Measurements from ENCODE around the gene IGSF21.

The IGSF21 gene

GRCh38 chr1:18119771-18120377 lies 12.3 kb downstream of the IGSF21 start:
- Histone ChIP-seq H3K4me3 (ENCODE audit: low read depth, low read length) (no peak overlapping the region), H3K4me1 (ENCODE audit: control insufficient read depth, insufficient read depth, low read length) (peaks cover 5% of the 10 kb centered on the region), H3K9me3 (ENCODE audit: control insufficient read depth, insufficient read depth, low read depth, low read length) (no peaks in the 10 kb centered on the region), H3K9ac (ENCODE audit: low read length) (no peak overlapping the region), H3K27ac (ENCODE audit: low read depth, low read length) (no peak overlapping the region), H3K36me3 (ENCODE audit: control insufficient read depth, insufficient read depth, low read length) (no peaks in the 10 kb centered on the region), H3K27me3 (ENCODE audit: control insufficient read depth, insufficient read depth, low read length) (peaks cover 56% of the 10 kb centered on the region)

GRCh38 chr1:18120638-18121037 lies 13.0 kb downstream of the IGSF21 start:
- H3K9ac ChIP-seq (ENCODE audit: low read length) = no peak overlapping the region
- no peaks in the 10 kb centered on the region for H3K9me3 ChIP-seq (ENCODE audit: control insufficient read depth, insufficient read depth, low read depth, low read length)
- H3K27me3 ChIP-seq (ENCODE audit: control insufficient read depth, insufficient read depth, low read length) = peaks cover 49% of the 10 kb centered on the region
- peaks cover 5% of the 10 kb centered on the region for H3K4me1 ChIP-seq (ENCODE audit: control insufficient read depth, insufficient read depth, low read length)
- no peak overlapping the region for H3K4me3 ChIP-seq (ENCODE audit: low read depth, low read length)
- H3K27ac ChIP-seq (ENCODE audit: low read depth, low read length) = no peak overlapping the region
- no peaks in the 10 kb centered on the region for H3K36me3 ChIP-seq (ENCODE audit: control insufficient read depth, insufficient read depth, low read length)

DNA sequence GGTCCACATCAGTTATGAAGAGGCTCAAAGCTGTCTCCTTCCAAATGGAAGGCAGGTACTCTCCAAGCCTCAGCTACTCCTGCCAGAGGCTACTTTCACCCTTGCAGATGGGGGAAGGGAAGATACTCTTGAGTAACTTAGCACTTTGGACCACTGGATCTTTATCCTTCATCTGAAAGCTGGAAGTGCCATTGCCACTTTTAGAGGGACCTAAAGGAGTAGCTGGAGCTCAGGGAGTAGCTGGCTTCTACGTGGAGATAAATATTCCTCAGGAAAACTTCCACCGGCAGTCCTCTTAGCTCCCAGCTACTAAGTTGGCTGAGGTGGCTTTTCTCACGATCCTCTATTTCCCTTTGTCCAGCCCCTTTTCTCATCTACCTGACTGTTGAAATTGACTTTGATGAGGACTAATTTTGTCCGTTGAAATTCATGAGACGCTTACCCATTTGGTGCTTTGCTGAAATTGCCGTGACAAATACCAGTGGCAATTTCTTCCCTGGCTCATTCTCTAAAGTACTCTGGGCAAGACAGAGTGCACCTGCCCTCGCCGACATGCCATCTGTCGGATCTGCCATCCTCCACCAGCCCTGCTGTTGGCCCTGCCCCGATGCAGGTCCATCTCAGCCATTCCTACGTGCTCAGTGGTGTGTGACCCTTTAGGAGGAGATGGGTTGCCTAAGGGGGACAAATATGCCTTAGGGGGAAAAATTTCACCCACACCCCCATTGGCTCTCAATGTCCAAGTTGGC lies 13.6 kb downstream of the IGSF21 start:
- Histone ChIP-seq H3K4me3 (ENCODE audit: low read depth, low read length) (no peak overlapping the region), H3K27ac (ENCODE audit: low read depth, low read length) (no peak overlapping the region), H3K9ac (ENCODE audit: low read length) (no peak overlapping the region), H3K4me1 (ENCODE audit: control insufficient read depth, insufficient read depth, low read length) (peaks cover 5% of the 10 kb centered on the region), H3K27me3 (ENCODE audit: control insufficient read depth, insufficient read depth, low read length) (peaks cover 45% of the 10 kb centered on the region), H3K9me3 (ENCODE audit: control insufficient read depth, insufficient read depth, low read depth, low read length) (no peaks in the 10 kb centered on the region), H3K36me3 (ENCODE audit: control insufficient read depth, insufficient read depth, low read length) (no peaks in the 10 kb centered on the region)

DNA sequence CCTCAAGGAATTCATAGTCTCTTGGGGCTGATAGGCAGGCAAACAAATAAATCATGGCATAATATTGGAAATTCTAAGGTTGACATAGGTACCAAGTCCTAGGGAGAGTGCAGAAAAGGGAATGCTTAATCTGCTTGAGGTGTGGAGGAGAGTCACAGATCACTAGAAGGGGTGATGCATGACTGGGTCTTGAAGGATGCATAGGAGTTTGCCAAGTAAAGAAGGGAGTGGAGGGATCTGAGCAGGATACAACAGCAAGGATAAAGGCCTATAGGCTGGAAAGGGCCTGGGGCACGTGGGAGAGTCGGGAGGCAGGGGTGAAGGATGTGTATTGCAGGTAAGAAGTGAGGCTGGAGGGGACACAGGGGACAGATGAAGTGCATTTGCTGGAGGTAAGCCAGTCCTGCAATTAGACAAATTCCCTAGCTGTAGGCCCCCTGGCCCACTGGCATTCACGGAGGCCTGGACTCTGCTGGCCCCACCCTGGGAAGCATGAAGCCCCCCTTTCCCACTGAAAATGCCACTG lies 15.9 kb downstream of the IGSF21 start:
- Histone ChIP-seq H3K36me3 (ENCODE audit: control insufficient read depth, insufficient read depth, low read length) (no peaks in the 10 kb centered on the region), H3K4me3 (ENCODE audit: low read depth, low read length) (no peak overlapping the region), H3K27ac (ENCODE audit: low read depth, low read length) (no peak overlapping the region), H3K4me1 (ENCODE audit: control insufficient read depth, insufficient read depth, low read length) (peaks cover under 1% of the 10 kb centered on the region), H3K27me3 (ENCODE audit: control insufficient read depth, insufficient read depth, low read length) (peaks cover 25% of the 10 kb centered on the region), H3K9me3 (ENCODE audit: control insufficient read depth, insufficient read depth, low read depth, low read length) (no peaks in the 10 kb centered on the region), H3K9ac (ENCODE audit: low read length) (no peak overlapping the region)

- H3K36me3 ChIP-seq (ENCODE audit: control insufficient read depth, insufficient read depth, low read length) = no peaks in the 10 kb centered on the region
- no peaks in the 10 kb centered on the region for H3K9me3 ChIP-seq (ENCODE audit: control insufficient read depth, insufficient read depth, low read depth, low read length)
- no peak overlapping the region for H3K9ac ChIP-seq (ENCODE audit: low read length)
- no peaks in the 10 kb centered on the region; the same call in 1 of the 2 replicates for H3K4me1 ChIP-seq (ENCODE audit: control insufficient read depth, insufficient read depth, low read length)
- H3K27me3 ChIP-seq (ENCODE audit: control insufficient read depth, insufficient read depth, low read length) = peaks cover 13% of the 10 kb centered on the region
- no peak overlapping the region for H3K27ac ChIP-seq (ENCODE audit: low read depth, low read length)
- H3K4me3 ChIP-seq (ENCODE audit: low read depth, low read length) = no peak overlapping the region
Observed at GRCh38 chr1:18124977-18125376, 17.4 kb downstream of the IGSF21 start.

DNA sequence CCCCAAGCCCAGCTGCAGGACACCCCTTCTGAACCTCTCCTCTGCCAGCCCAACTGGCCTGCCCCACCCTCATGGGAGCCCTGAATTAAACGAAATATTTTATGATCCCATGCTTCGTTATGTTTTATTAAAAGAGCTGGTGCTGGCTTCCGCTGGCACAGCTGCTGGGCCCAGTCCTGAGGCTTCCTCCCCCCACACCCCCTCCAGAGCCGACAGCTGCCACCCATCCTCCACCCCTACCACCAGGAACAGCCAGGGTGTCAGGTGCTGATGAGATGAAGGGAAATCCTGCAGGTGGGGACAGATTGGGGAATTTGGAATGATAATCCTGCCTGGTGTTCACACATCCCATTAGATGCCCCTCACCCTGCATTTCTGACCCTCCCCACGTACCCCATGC lies 19.0 kb downstream of the IGSF21 start:
- Histone ChIP-seq H3K4me3 (ENCODE audit: low read depth, low read length) (no peak overlapping the region), H3K36me3 (ENCODE audit: control insufficient read depth, insufficient read depth, low read length) (no peaks in the 10 kb centered on the region), H3K9ac (ENCODE audit: low read length) (no peak overlapping the region), H3K4me1 (ENCODE audit: control insufficient read depth, insufficient read depth, low read length) (no peaks in the 10 kb centered on the region; the same call in 1 of the 2 replicates), H3K27me3 (ENCODE audit: control insufficient read depth, insufficient read depth, low read length) (0 out of 2 replicates have a peak, but pooled peaks cover under 1% of the 10 kb centered on the region), H3K9me3 (ENCODE audit: control insufficient read depth, insufficient read depth, low read depth, low read length) (no peaks in the 10 kb centered on the region), H3K27ac (ENCODE audit: low read depth, low read length) (no peak overlapping the region)

- H3K9ac ChIP-seq (ENCODE audit: low read length) = no peak overlapping the region
- H3K4me1 ChIP-seq (ENCODE audit: control insufficient read depth, insufficient read depth, low read length) = peaks cover 10% of the 10 kb centered on the region
- H3K27me3 ChIP-seq (ENCODE audit: control insufficient read depth, insufficient read depth, low read length) = no peaks in the 10 kb centered on the region
- H3K36me3 ChIP-seq (ENCODE audit: control insufficient read depth, insufficient read depth, low read length) = no peaks in the 10 kb centered on the region
- H3K4me3 ChIP-seq (ENCODE audit: low read depth, low read length) = no peak overlapping the region
- H3K9me3 ChIP-seq (ENCODE audit: control insufficient read depth, insufficient read depth, low read depth, low read length) = no peaks in the 10 kb centered on the region
- H3K27ac ChIP-seq (ENCODE audit: low read depth, low read length) = no peak overlapping the region
Observed at GRCh38 chr1:18128298-18128697, 20.7 kb downstream of the IGSF21 start.

DNA sequence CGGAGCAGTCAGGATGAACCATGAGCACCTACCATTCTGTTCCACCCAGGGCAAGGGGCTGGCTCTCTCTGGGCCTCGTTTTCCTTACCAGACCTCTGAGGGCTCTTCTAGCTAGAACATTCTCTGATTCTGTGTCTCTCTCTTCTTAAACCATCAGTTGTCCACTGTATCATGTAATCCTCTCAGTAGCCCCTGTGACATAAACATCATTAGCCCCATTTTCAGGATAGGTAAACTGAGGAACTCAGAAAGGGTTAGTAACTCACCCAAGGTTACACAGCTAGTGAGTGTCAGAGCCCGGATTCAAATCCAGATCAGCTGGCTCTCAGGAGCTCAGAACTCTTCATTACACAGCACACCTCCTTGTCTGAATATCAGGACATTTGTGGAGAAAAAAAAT lies 22.8 kb downstream of the IGSF21 start:
- Histone ChIP-seq H3K27ac (ENCODE audit: low read depth, low read length) (no peak overlapping the region), H3K9me3 (ENCODE audit: control insufficient read depth, insufficient read depth, low read depth, low read length) (no peaks in the 10 kb centered on the region), H3K4me1 (ENCODE audit: control insufficient read depth, insufficient read depth, low read length) (peaks cover 12% of the 10 kb centered on the region), H3K9ac (ENCODE audit: low read length) (no peak overlapping the region), H3K4me3 (ENCODE audit: low read depth, low read length) (no peak overlapping the region), H3K27me3 (ENCODE audit: control insufficient read depth, insufficient read depth, low read length) (no peaks in the 10 kb centered on the region), H3K36me3 (ENCODE audit: control insufficient read depth, insufficient read depth, low read length) (no peaks in the 10 kb centered on the region)

GRCh38 chr1:18132022-18132710 lies 24.6 kb downstream of the IGSF21 start:
- H3K4me3 ChIP-seq (ENCODE audit: low read depth, low read length) = no peak overlapping the region
- no peak overlapping the region for H3K27ac ChIP-seq (ENCODE audit: low read depth, low read length)
- peaks cover 12% of the 10 kb centered on the region for H3K4me1 ChIP-seq (ENCODE audit: control insufficient read depth, insufficient read depth, low read length)
- H3K9me3 ChIP-seq (ENCODE audit: control insufficient read depth, insufficient read depth, low read depth, low read length) = no peaks in the 10 kb centered on the region
- no peak overlapping the region for H3K9ac ChIP-seq (ENCODE audit: low read length)
- no peaks in the 10 kb centered on the region for H3K36me3 ChIP-seq (ENCODE audit: control insufficient read depth, insufficient read depth, low read length)
- 0 out of 2 replicates have a peak, but pooled peaks cover 2% of the 10 kb centered on the region for H3K27me3 ChIP-seq (ENCODE audit: control insufficient read depth, insufficient read depth, low read length)

DNA sequence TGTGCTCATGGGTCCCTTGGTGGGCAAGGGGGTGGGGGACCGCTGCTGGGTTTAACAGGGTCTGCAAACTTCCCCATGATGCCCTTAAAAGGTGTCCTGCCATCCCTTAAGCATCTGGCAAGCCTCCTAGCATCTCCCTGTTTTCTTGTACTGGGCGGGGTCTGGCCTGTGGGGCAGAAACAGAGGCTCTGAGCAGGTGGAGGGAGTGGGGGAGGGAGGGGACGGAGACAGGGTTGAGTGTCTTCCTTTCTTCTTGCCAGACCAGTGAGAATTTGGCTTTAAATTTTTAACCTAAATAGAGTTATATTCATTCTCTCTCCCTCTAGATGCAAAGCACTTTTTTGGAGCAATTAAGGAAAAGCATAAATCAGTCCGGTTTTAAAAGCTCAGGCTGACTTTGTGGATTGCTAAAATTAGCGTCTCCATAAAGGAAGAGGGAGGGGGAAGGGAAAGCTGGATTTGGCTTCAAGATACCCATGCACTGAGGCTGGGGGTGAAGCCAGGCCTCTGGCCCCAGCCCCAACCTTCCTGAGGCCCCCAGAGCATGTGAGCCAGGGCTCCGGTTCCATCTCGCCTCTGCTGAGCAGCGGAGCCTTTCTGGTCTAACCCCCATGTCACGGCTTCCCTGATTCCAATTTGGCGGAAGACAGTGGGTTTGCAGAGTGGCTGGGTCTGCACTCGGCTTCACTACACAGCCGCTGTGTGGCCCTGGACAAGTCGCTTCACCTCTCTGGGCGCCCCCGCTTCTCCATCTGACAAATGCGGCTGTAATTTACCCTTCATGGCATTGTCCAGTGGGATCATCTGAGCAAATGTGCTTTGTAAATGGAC lies 25.3 kb downstream of the IGSF21 start:
- Histone ChIP-seq H3K9me3 (ENCODE audit: control insufficient read depth, insufficient read depth, low read depth, low read length) (no peaks in the 10 kb centered on the region), H3K9ac (ENCODE audit: low read length) (no peak overlapping the region), H3K4me3 (ENCODE audit: low read depth, low read length) (no peak overlapping the region), H3K27ac (ENCODE audit: low read depth, low read length) (no peak overlapping the region), H3K27me3 (ENCODE audit: control insufficient read depth, insufficient read depth, low read length) (0 out of 2 replicates have a peak, but pooled peaks cover 5% of the 10 kb centered on the region), H3K4me1 (ENCODE audit: control insufficient read depth, insufficient read depth, low read length) (peaks cover 12% of the 10 kb centered on the region), H3K36me3 (ENCODE audit: control insufficient read depth, insufficient read depth, low read length) (no peaks in the 10 kb centered on the region)
